HG03159 (cell line): ENCODE measurements around the gene DLG5.

ENCODE experiments used
- ATAC-seq: cut with Tn5 transposase; IDR thresholded peaks from one replicate; pipeline ENCODE4 v1.9.1; 2021; ENCODE audit warnings: mild to moderate bottlenecking, moderate library complexity; ENCODE audit not compliant: unreplicated experiment

DLG5 gene, protein sequence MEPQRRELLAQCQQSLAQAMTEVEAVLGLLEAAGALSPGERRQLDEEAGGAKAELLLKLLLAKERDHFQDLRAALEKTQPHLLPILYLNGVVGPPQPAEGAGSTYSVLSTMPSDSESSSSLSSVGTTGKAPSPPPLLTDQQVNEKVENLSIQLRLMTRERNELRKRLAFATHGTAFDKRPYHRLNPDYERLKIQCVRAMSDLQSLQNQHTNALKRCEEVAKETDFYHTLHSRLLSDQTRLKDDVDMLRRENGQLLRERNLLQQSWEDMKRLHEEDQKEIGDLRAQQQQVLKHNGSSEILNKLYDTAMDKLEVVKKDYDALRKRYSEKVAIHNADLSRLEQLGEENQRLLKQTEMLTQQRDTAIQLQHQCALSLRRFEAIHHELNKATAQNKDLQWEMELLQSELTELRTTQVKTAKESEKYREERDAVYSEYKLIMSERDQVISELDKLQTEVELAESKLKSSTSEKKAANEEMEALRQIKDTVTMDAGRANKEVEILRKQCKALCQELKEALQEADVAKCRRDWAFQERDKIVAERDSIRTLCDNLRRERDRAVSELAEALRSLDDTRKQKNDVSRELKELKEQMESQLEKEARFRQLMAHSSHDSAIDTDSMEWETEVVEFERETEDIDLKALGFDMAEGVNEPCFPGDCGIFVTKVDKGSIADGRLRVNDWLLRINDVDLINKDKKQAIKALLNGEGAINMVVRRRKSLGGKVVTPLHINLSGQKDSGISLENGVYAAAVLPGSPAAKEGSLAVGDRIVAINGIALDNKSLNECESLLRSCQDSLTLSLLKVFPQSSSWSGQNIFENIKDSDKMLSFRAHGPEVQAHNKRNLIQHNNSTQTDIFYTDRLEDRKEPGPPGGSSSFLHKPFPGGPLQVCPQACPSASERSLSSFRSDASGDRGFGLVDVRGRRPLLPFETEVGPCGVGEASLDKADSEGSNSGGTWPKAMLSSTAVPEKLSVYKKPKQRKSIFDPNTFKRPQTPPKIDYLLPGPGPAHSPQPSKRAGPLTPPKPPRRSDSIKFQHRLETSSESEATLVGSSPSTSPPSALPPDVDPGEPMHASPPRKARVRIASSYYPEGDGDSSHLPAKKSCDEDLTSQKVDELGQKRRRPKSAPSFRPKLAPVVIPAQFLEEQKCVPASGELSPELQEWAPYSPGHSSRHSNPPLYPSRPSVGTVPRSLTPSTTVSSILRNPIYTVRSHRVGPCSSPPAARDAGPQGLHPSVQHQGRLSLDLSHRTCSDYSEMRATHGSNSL (N-terminal part only)

DNA sequence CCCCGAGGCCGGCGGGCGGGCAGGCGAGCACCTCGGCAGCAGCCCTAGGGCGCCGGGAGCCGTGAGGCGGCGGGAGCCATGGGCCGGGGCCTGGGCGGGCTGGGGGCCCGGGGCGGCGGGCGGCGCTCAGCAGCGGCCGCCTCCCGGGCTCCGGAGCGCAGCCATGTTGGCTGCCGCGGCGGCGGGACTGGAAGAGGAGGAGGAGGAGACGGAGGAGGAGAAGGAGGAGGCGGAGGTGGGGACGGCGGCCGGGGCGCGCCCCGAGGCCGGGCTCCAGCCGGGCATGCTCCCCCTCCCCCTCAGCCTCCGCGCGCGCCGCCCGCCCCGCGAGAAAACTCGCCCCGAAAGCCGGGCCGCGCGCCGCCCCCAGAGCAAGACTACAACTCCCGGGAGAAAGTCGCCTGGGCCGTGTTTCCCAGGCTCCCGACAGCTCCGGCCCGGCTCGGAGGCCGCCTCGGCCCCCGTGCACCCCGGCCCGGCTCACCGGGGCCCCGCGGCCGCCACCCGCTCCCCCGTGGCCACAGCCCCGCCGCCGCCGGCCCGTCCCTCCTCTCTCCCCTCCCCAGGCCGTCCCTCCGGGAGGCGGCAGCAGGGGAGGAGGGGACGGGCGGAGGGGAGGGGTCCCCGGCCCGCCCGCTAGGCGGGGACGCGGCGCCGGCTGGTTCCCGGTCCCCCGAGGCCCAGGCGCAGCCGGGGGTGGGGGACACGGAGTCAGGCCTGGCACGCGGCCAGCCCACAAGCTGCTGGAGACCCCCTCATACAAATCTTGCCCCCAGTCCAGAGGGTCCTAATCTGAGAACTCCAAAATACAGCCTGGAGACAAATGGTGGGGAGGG lies at the start of gene DLG5:
TSS of gene DLG5 (minus strand) at position 190 of the 836 bp plus-strand sequence. CDS start 235 bp downstream, outside the sequence.
- peak; percentile 32 for ATAC-seq

DNA sequence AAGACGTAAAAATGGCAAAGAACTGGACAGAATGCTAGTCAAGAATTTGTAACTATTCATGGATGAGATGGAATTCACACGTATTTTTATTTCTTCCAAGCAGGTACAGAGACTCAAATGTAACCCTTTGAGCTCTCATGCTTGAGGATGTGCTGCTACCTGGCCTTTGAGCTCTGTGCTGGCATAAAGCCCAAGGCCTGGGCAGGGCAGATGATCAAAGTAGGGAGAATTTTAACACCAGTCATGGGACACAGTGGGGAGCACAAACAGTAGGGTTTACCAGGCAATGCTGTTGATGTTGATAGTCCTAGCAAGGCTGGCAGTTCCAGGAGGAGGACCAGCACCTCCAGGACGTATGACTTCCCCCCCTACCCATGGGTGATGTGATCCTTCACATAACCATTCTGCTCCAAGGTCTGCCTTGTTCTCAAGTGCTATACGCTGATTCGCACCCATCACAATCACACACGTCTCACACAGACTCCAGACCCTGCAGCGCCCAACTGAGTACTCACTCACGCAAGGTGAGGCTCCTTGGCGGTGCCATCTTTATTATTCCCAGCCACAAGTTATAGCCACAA lies 48.6 kb upstream of the DLG5 start:
- no peak for ATAC-seq

DNA sequence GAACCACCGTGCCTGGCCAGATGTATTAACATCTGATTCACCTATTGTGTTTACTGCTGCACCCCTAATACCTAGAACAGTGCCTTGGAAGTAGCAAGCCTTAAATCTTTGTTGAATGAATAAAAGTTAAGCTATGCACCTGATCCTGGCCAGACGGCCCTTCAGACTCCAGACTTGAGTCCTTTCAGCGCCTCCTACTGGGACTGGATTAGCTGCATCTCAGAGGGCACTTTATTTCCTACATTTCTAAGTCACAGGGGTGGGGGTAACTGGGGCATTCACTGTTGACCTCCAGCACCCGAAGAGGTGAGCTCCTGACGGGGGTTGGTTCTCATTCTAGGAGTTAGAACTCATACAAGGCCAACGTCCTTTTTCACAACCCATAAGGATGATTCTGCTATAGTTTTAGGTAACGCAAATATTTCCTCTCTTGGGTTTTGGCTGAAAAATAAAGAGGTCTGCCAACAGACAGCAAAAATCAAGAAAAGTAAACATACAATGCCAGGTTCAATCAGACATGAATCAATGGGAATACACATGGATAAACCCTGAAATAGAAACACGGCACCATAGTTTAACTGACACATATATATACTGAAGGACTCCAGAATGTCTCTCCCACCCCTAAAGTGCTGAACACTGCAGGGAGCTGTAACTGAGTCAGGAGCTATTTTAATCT lies 48.0 kb upstream of the DLG5 start:
- no peak for ATAC-seq

DNA sequence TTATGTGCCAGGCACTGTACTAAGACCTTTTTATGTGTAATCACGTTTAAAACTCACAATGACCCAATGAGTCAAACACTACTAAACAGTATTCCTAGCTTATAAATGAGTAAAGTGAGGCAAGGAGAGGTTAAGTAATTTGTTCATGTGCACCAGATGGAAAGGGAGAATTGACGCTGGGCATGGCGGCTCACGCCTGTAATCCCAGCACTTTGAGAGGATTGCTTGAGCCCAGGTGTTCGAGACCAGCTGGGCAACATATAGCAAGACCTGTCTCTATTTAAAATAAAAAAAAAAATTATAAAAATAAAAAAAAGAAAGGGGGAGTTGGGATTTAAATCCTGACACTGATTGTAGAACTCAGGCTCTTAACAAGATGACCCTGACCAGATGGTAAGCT lies 46.7 kb upstream of the DLG5 start:
- no peak for ATAC-seq

DNA sequence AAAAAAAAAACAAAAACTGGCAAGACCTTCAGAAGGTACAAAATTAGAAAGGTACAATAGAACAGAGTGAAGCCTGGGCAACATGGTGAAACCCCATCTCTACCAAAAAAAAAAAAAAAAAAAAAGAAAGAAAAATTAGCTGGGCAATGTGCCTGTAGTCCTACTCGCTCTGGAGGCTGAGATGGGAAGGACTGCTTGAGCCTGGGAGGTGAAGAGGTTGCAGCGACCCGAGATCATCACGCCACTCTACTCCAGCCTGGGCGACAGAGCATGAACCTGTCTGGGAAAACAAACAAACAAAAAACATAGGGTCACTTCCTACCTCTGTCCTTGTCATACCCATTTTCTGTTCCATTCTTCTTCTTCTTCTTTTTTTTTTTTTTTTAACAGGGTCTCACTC lies 45.6 kb upstream of the DLG5 start:
- ATAC-seq = no peak

DNA sequence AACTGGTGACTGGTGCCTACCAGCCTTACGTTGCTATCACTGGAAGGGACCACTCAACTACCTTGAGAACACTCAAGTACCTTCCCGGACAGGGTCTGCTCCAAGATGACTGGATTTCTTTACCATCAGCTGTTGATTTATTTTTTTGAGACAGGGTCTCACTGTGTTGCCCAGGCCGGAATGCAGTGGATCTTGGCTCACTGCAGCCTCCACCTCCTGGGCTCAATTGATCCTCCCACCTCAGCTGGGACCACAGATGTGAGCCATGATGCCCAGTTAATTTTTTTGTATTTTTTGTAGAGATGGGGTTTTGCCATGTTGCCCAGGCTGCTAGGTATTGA lies 45.2 kb upstream of the DLG5 start:
- no peak for ATAC-seq

DNA sequence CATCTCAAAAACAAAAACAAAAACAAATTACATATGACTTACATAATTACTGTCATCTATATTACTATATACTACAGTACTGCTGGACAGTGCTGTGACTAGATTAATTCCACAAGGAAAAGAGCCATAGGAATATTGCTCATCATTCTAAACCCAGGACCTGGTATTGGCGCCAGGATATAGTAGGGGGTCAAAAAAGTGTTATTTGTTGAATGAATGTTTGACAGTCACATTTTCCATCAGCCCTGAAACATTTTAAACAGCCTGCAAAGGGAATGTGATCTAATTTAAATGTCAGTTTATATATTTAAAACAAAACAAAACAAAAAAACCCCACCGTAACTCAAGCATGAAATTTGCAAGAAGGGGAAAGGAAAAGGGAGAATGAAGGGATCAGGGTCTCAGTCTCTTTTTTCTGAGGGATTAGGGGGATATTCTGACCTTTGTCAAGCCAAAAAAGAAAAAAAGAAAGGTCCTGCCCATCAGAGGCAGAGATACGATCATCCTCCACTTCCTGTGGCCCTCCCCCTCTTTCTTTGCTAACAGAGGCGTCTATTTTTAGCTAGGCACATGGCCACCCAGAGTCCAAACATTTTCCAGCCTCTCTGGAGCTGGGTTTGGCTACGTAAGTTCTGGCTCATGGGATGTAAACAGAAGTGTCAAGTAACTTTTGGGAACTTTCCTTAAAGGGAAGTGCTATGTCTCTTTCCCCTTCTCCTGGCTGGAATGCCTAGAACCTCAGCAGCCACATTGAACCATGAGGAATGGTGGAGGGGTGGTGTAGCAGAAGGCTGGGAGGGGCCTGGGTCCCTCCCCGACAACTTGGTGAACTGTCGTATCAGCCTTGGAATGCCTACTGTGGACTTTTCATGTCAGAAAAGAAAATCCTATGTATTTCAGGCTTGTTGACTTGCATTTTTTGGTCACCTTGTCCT lies 44.6 kb upstream of the DLG5 start:
- no peak for ATAC-seq

DNA sequence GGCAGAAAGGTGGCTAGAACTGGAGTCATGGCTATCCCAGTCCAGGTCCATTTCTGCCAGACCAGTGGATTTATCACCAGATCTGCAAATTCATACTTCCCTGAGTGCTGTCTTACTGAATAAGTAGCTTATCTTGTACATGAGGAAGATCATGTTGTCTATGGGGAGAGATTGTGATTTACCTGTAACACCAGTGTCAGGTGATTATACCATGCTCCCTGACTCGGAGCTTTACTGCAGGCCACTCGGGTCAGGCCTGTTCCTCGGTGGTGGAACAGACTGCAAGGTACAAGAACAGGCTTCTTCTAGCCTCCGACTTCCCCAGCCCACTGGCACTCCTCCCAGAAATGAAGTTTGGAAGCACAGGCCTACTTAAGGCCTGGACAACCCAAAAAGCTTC lies 42.6 kb upstream of the DLG5 start:
- no peak for ATAC-seq

DNA sequence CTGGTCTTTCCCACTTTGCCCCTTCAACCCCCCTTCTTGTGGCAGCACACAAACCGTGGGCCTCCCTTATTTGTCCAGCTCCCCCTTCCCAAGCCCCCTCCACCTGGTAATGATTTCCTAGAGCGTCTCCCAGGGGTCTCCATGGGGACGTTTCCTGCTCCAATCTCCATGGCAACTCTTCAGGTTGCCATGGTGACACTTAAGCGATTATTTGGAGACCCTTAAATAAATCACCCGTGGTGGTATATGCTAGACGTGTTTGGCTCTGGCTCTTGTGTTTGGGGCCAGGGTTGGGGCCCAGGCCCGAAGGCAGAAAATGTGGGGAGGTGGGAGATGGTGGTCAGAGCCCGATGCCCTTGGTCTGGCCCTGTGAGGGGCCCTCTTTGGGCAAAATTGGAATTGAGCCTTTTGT lies 41.1 kb upstream of the DLG5 start:
- no peak for ATAC-seq

DNA sequence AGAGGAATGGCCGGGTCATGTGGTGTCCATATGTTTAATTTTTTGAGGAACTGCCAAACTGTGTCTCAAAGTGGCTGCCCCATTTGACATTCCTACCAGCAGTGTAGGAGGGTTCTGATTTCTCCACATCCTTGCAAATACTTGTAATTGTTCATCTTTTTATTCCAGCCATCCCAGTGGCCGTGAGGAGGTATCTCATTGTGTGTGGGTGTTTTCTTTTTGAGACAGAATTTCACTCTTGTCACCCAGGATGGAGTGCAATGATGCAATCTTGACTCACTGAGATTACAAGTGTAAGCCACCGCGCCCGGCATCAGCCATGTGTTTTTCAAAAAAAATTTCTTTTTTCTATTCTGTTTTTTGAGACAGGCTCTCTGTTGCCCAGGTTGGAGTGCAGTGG lies 38.7 kb upstream of the DLG5 start:
- ATAC-seq = no peak

DNA sequence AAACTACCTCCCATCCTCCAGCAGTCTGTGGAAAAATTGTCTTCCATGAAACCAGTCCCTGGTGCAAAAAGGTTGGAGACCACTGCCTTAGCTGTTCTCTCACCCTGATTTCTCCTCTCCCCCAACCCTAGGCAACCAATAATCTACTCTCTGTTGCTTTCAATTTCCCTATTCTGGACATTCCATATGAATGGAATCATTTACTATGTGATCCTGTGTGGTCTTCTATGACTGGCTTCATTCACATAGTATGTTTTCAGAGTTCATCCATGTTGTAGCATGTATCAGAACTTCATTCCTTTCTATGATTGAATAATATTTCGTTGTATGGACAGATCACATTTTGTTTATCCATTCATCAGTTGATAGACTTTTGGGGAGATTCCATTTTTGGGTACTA lies 38.3 kb upstream of the DLG5 start:
- no peak for ATAC-seq

DNA sequence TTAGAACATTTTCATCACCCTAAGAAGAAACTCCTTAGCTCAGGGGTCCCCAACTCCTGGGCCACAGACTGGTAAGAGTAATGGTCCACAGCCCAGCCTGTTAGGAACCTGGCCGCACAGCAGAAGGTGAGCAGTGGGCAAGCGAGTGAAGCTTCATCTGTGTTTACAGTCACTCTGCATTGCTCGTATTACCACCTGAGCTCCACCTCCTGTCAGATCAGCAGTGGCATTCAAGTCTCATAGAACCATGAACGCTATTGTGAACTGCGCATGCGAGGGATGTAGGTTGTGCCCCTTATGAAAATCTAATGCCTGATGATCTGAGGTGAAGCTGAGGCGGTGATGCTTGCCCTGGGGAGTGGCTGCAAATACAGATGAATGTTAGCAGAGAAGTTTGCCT lies 37.3 kb upstream of the DLG5 start:
- ATAC-seq = no peak

DNA sequence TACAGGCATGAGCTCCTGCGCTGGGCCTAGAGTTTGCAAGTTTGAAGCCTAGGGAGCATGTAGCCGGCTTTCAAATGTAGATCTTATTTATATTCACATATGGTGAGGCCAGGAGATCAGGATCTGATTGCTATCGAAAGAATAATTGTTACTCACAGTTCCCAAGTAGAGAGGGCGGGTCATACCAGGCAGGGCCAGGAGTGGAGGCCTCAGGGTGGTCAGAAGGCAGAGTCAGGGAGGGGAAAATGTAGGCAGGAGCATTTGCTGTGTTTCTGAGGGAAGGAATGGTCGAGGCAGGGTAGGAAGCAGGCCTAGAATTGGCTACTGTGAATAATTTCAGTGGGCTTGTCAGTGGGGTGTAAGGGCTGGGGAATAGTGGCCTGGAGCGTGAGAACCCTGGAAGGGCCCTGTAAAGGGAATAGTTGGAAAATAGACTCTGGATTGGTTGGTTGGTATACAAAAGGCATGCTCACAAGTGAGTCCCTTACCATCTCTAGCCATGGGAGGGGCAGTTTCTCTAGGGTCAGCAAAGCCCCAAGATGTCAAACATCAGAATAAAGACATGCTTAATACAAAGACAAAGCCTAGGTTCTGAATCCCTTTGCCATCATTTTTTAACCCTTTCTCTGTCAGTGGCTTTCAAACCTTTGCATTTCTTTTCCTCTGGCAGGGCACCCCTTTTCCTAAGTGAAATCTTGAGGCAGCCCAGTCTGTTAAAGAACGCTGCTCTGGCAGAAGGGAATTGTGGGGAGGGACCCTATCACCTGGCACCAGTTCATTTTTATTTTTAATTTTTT lies 36.0 kb upstream of the DLG5 start:
- no peak for ATAC-seq

DNA sequence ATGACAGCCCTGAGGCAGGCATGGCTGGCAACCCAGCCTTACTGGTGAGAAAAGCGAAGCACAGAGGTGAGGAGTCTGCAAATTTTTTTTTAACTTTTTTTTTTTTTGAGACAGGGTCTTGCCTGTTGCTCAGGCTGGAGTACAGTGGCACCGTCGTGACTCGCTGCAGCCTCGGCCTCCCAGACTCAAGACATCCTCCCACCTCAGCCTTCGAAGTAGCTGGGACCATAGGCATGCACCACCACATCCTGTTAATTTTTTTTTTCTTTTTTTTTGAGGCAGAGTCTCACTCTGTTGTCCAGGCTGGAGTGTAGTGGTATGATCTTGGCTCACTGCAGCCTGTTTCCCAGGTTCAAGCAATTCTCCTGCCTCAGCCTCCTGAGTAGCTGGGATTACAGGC lies 35.1 kb upstream of the DLG5 start:
- no peak for ATAC-seq

DNA sequence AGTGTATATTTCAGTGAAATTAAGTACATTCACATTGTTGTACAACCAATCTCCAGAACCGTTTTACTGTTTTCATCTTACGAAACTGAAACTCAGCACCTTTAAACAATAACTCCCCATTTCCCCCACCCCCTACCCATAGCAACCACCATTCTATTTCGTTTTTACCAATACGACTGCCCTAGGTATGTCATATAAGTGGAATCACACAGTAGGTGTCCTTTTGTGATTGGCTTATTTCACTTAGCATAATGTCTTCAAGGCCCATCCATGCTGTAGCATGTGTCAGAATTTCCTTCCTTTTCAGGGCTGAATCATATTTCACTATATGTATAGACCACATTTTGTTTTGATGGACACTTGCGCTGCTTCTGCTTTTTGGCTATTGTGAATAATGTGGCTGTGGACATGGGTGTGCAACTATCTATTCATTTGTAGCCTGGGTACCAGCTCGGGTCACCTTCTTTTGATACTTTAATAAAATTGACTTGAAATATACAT lies 34.3 kb upstream of the DLG5 start:
- no peak for ATAC-seq

DNA sequence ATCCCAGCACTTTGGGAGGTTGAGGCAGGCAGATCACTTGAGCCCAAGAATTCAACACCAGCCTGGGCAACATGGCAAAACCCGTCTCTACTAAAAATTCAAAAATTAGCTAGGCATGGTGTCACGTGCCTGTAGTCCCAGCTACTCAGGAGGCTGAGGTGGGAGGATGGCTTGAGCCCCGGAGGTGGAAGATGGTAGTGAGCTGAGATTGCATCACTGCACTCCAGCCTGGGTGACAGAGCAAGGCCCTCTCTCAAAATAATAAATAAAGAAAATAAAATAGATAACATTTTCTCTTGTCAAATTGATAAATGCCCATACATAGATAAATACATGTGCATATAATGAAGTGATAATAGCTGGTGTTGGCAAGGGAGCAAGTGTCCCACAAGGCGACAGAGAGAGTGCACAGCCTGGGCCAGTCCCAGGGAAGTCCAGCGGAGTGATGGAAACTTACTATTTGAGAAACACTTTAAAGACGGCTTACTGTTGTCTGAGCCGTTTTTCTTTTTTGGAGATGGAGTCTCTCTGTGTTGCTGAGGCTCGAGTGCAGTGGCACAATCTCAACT lies 33.4 kb upstream of the DLG5 start:
- no peak for ATAC-seq

DNA sequence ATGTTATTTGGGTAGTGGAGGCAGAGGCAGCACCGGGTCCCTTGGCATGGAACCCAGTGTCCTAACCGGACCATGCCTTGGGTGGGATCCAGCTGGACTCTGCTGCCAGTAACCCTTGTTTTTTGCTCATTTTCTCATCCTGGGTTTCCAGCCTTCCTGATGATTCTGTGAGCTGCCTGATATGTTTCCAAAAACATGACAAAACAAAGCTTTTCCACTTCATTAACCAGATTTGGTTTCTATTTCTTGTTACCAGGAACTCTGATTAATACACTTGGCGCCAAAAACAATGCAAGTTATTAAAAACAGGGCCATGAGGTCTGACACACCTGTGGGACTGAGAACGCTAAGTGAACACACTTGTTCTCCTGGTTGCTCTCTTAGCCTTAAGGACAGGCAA lies 32.8 kb upstream of the DLG5 start:
- ATAC-seq = no peak
